HG03342 (cell line): ENCODE data around the gene CC2D1A.
A peak's percentile ranks its signal among the peaks of the same experiment; 100 is the strongest.

Source experiments
- ATAC-seq: cut with Tn5 transposase; IDR thresholded peaks from one replicate; pipeline ENCODE4 v1.9.1; 2021; ENCODE audit warnings: mild to moderate bottlenecking, moderate library complexity; ENCODE audit not compliant: unreplicated experiment

The CC2D1A gene

GRCh38 chr19:13905634-13906520, at the start of gene CC2D1A, which contains the start of gene BRME1:
TSS of gene CC2D1A (plus strand) at chr19:13906201. CDS start at chr19:13906442, 241 bp downstream.
TSS of gene BRME1 (minus strand) at chr19:13906117. CDS start at chr19:13904892, 1,225 bp downstream.
- ATAC-seq: peak; percentile 82

- no peak for ATAC-seq
These were observed 49.5 kb upstream of the CC2D1A start for GRCh38 chr19:13856497-13856896.

- ATAC-seq: no peak
These were observed 46.6 kb upstream of the CC2D1A start for GRCh38 chr19:13859361-13859880.

- ATAC-seq: no peak
These were observed 45.2 kb upstream of the CC2D1A start for GRCh38 chr19:13860679-13861391.

- ATAC-seq: peak; percentile 19
These were observed 44.6 kb upstream of the CC2D1A start for GRCh38 chr19:13861392-13861713.

GRCh38 chr19:13861714-13862531, 44.1 kb upstream of the CC2D1A start:
- ATAC-seq: peak; percentile 62

- no peak for ATAC-seq
These were observed 41.8 kb upstream of the CC2D1A start for GRCh38 chr19:13864046-13864666.

GRCh38 chr19:13864667-13865570, 41.1 kb upstream of the CC2D1A start:
- ATAC-seq: no peak

- ATAC-seq: no peak
These were observed 40.2 kb upstream of the CC2D1A start for GRCh38 chr19:13865571-13866462.

- ATAC-seq: no peak
These were observed 39.4 kb upstream of the CC2D1A start for GRCh38 chr19:13866463-13867046.

GRCh38 chr19:13868663-13869062, 37.3 kb upstream of the CC2D1A start:
- ATAC-seq: no peak

GRCh38 chr19:13869281-13869680, 36.7 kb upstream of the CC2D1A start:
- no peak for ATAC-seq

GRCh38 chr19:13870873-13871272, 35.1 kb upstream of the CC2D1A start:
- ATAC-seq: no peak

GRCh38 chr19:13872339-13872694, 33.7 kb upstream of the CC2D1A start:
- ATAC-seq: no peak

GRCh38 chr19:13872695-13873389, 33.2 kb upstream of the CC2D1A start:
- ATAC-seq: no peak

- no peak for ATAC-seq
These were observed 32.0 kb upstream of the CC2D1A start for GRCh38 chr19:13873834-13874515.

GRCh38 chr19:13875824-13876223, 30.2 kb upstream of the CC2D1A start:
- no peak for ATAC-seq
